ENCODE data around the gene MYL7. TPM values are rescaled to one million over a fixed set of nuclear protein-coding genes. Genes with fewer than 3 reads are reported as not detected.

MYL7 gene
- total and polyA plus RNA-seq, 2 donors (not counting 3 experiments of a cell fraction or from before 2014, with no cell fraction given): not detected

- BruUV-seq (replicated peaks): no TSS peak
Observed at GRCh38 chr7:44117801-44118429, 23.2 kb downstream of the MYL7 start.

GRCh38 chr7:44116789-44117666 lies 24.1 kb downstream of the MYL7 start:
- Histone ChIP-seq H3K27ac (ENCODE audit: insufficient read depth, low read depth, low read length) (no peak overlapping the region), H3K36me3 (ENCODE audit: control insufficient read depth in 2 of 2, extremely low read depth in 1 of 2, insufficient read depth in 2 of 2, low read length in 2 of 2) (peaks cover 3 to 27% of the 10 kb centered on the region in 2 experiments), H3K4me1 (ENCODE audit: control insufficient read depth, extremely low read depth, insufficient read depth, low read length) (peaks cover under 1% of the 10 kb centered on the region), H3K9me3 (replicated peaks; ENCODE audit: control insufficient read depth, insufficient read depth, low read length) (no peaks in the 10 kb centered on the region), H3K4me3 (replicated peaks in 1 of 3; ENCODE audit: insufficient read depth in 1 of 3, low read depth in 1 of 3, low read length in 3 of 3) (no peak overlapping the region), H3K9me1 (replicated peaks; ENCODE audit: control insufficient read depth, extremely low read depth, insufficient read depth, low read length) (no peaks in the 10 kb centered on the region), H3K4me2 (ENCODE audit: insufficient read depth, low read length) (no peak overlapping the region), H2AFZ (ENCODE audit: low read depth, low read length) (no peak overlapping the region), H3K27me3 (ENCODE audit: control insufficient read depth in 2 of 2, insufficient read depth in 2 of 2, low read length in 2 of 2) (no peaks in the 10 kb centered on the region), H3K9ac (replicated peaks; ENCODE audit: extremely low read depth, insufficient read depth, low read length) (no peak overlapping the region), H3K79me2 (ENCODE audit: control insufficient read depth, insufficient read depth, low read length) (peaks cover 16% of the 10 kb centered on the region), H4K20me1 (replicated peaks; ENCODE audit: control insufficient read depth, extremely low read depth, insufficient read depth, low read length) (no peaks in the 10 kb centered on the region)
- FAIRE-seq: no peak
- no peak for TF ChIP-seq FOS (IDR thresholded peaks at IDR 0.05; ENCODE audit: borderline replicate concordance, insufficient read depth, low read length)
- no peak for TF ChIP-seq EZH2 (IDR thresholded peaks at IDR 0.05; ENCODE audit: borderline replicate concordance, low read depth, low read length, severe bottlenecking)
- no peak for TF ChIP-seq MYC (IDR thresholded peaks at IDR 0.05; ENCODE audit: low read depth, low read length)
- intact Hi-C loops (cut with micrococcal nuclease): no loop called here
- POLR2A ChIA-PET: no interaction called here
- CTCF ChIA-PET: no interaction called here
- BruUV-seq (replicated peaks): no TSS peak
- dilution Hi-C loops (cut with MboI; ENCODE audit: extremely low pct_ligation_motif_present, low sequenced_read_pairs): no loop called here
- no peak for DNase-seq (ENCODE audit: low read depth, low spot score)

More at GRCh38 chr7:44117801-44118429, 23.2 kb downstream of the MYL7 start:
- H3K27ac ChIP-seq (ENCODE audit: insufficient read depth, low read depth, low read length): no peak overlapping the region
- intact Hi-C loops (cut with micrococcal nuclease) (no loop called here), dilution Hi-C loops (cut with MboI; ENCODE audit: extremely low pct_ligation_motif_present, low sequenced_read_pairs) (no loop called here)
- H3K9me1 ChIP-seq (replicated peaks; ENCODE audit: control insufficient read depth, extremely low read depth, insufficient read depth, low read length): no peaks in the 10 kb centered on the region
- H4K20me1 ChIP-seq (replicated peaks; ENCODE audit: control insufficient read depth, extremely low read depth, insufficient read depth, low read length): no peaks in the 10 kb centered on the region
- H3K4me2 ChIP-seq (ENCODE audit: insufficient read depth, low read length): no peak overlapping the region
- H3K36me3 ChIP-seq (ENCODE audit: control insufficient read depth in 2 of 2, extremely low read depth in 1 of 2, insufficient read depth in 2 of 2, low read length in 2 of 2): peaks cover 3 to 27% of the 10 kb centered on the region in 2 experiments
- H3K4me1 ChIP-seq (ENCODE audit: control insufficient read depth, extremely low read depth, insufficient read depth, low read length): peaks cover 10% of the 10 kb centered on the region
- no peak for DNase-seq (ENCODE audit: low read depth, low spot score)
- no peaks in the 10 kb centered on the region for H3K9me3 ChIP-seq (replicated peaks; ENCODE audit: control insufficient read depth, insufficient read depth, low read length)
- CTCF ChIA-PET: no interaction called here
- no peak for FAIRE-seq
- H3K79me2 ChIP-seq (ENCODE audit: control insufficient read depth, insufficient read depth, low read length): peaks cover 25% of the 10 kb centered on the region
- H3K9ac ChIP-seq (replicated peaks; ENCODE audit: extremely low read depth, insufficient read depth, low read length): no peak overlapping the region
- no peaks in the 10 kb centered on the region for H3K27me3 ChIP-seq (ENCODE audit: control insufficient read depth in 2 of 2, insufficient read depth in 2 of 2, low read length in 2 of 2)
- no peak overlapping the region for H3K4me3 ChIP-seq (replicated peaks in 1 of 3; ENCODE audit: insufficient read depth in 1 of 3, low read depth in 1 of 3, low read length in 3 of 3)
- TF ChIP-seq POLR2AphosphoS5 (IDR thresholded peaks at IDR 0.05; ENCODE audit: insufficient read depth, low read depth, low read length): no peak
- no peak for TF ChIP-seq GATA2 (IDR thresholded peaks at IDR 0.05; ENCODE audit: insufficient read depth, insufficient read length, low read depth, low read length)
- no peak for TF ChIP-seq EZH2 (IDR thresholded peaks at IDR 0.05; ENCODE audit: borderline replicate concordance, low read depth, low read length, severe bottlenecking)
- TF ChIP-seq POLR2A (IDR thresholded peaks at IDR 0.05; ENCODE audit: low read depth, low read length): no peak
- TF ChIP-seq MYC (IDR thresholded peaks at IDR 0.05; ENCODE audit: low read depth, low read length): no peak
- no peak for TF ChIP-seq JUN (IDR thresholded peaks at IDR 0.05; ENCODE audit: borderline replicate concordance, insufficient read depth, insufficient read length, low read depth)
- no peak overlapping the region for H2AFZ ChIP-seq (ENCODE audit: low read depth, low read length)
- POLR2A ChIA-PET: no interaction called here

All from endothelial cell of umbilical vein (primary cell).